GM12873 (cell line): ENCODE results near the gene ITGAV.

Source experiments
- CTCF ChIP-seq: IDR thresholded peaks from 2 replicates; pipeline ENCODE4 v1.5.1; 2012; ENCODE audit warnings: low read depth, mild to moderate bottlenecking, moderate library complexity, low read length, control low read depth; ENCODE audit not compliant: insufficient read depth; ENCODE audit errors: missing control alignments

Gene ITGAV

DNA sequence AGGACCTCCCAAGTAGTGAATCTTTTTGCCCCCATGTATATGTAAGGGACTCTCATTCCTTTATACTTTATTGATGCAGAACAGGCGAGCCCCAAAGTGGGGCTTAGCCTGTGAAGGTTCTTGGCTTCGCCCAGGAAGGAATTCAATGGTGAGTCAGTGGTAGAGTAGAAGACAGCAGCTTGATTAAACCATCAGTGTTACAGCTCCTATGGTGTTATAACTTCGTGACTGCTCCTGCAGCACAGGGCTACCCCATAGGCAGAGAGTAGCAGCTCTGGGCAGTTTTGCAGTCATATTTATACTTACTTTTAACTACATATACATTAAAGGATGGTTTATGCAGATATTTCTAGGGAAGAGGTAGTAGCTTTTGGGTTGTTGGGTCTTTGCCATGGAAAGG, 115.0 kb downstream of the ITGAV start:
- no peak for TF ChIP-seq CTCF

- no peak for TF ChIP-seq CTCF
Observed at GRCh38 chr2:186709529-186710450, 119.9 kb downstream of the ITGAV start.

GRCh38 chr2:186713691-186714090, 123.8 kb downstream of the ITGAV start:
- no peak for TF ChIP-seq CTCF

DNA sequence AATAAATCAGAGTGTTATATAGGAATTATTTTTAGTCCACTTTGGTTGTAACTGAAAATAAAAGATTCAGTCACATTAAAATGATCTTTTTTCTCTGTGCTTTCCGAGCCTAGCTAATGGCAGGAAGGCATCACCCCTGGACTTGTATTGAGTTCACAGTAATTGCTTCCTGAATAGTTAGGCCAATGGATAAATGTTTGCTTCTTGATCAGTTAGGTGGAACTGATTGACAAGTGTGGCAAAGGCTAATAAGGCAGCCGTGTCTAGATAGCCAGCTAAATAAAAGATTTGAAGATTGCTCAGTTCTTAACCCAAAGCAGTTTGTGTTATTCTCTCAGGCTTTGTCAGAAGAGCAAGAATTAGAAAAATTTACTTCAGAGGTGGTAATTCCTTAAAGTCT, 124.8 kb downstream of the ITGAV start:
- TF ChIP-seq CTCF = no peak

GRCh38 chr2:186716004-186716403, 126.1 kb downstream of the ITGAV start:
- no peak for TF ChIP-seq CTCF

DNA sequence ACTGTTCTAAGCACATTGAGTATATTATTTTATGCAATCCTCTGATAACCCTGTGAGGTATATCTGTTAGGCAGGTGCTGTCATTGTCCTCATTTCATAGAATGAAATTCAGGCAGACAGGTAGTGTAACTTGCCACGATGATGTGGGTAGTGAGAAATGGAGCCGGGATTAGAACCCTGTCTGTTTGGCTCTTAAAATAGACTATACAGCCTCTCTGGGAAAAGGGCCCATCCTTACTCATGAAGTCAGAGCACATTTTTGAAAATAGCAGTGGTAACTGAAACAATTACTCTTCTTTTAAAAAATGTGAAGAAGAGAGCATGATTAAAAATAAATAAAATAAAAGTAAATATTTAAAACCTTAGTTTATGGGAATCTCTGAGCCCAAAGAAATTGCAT, 127.0 kb downstream of the ITGAV start:
- no peak for TF ChIP-seq CTCF

GRCh38 chr2:186717320-186718007, 127.6 kb downstream of the ITGAV start:
- no peak for TF ChIP-seq CTCF
